ENCODE data around the gene NOPCHAP1. TPM values are rescaled to one million over a fixed set of nuclear protein-coding genes. Genes with fewer than 3 reads are reported as not detected.

NOPCHAP1 gene
- total RNA-seq, 1 experiment from 2014 or later: 49.3 TPM

- no peak overlapping the region for H2BK12ac ChIP-seq (ENCODE audit: insufficient read length, low read depth, low read length)
- H3K4me3 Mint-ChIP-seq: no peak overlapping the region
Measured at GRCh38 chr12:104941454-104941853, 44.7 kb upstream of the NOPCHAP1 start.

More at GRCh38 chr12:104941454-104941853, 44.7 kb upstream of the NOPCHAP1 start:
- H2BK5ac ChIP-seq (ENCODE audit: insufficient read length, low read length): no peak overlapping the region
- H2BK120ac ChIP-seq (ENCODE audit: low read depth, low read length, poor library complexity, severe bottlenecking): no peak overlapping the region
- no peaks in the 10 kb centered on the region for H3K23me2 ChIP-seq (ENCODE audit: insufficient read length, low read depth, low read length, poor library complexity, severe bottlenecking)
- no peak overlapping the region for H3K4me2 ChIP-seq (ENCODE audit: insufficient read depth, insufficient read length, low read length)
- no peak overlapping the region for H2AFZ ChIP-seq (ENCODE audit: low read length)
- no peak for DNase-seq
- no peak overlapping the region for H3K9ac ChIP-seq (ENCODE audit: extremely low read depth, insufficient read length, low read length)
- H3K79me1 ChIP-seq (ENCODE audit: insufficient read depth, low read depth, low read length, poor library complexity, severe bottlenecking): no peaks in the 10 kb centered on the region
- H4K91ac ChIP-seq (ENCODE audit: insufficient read length, low read depth, low read length): no peak overlapping the region
- H3K56ac ChIP-seq (ENCODE audit: insufficient read length, low read depth, low read length): no peak overlapping the region
- H2BK20ac ChIP-seq (ENCODE audit: low read depth, low read length, poor library complexity, severe bottlenecking): no peak overlapping the region
- H3K9me3 Mint-ChIP-seq: peaks cover 12 to 21% of the 10 kb centered on the region in 2 experiments
- no peaks in the 10 kb centered on the region for H4K20me1 ChIP-seq (ENCODE audit: control insufficient read depth, insufficient read depth, insufficient read length)
- no peaks in the 10 kb centered on the region for H3K79me2 ChIP-seq (ENCODE audit: insufficient read depth, low read length)
- no peak overlapping the region for H3T11ph ChIP-seq (ENCODE audit: low read length)
- 100% methylated on average over 2 of the region's 3 CpGs for WGBS (ENCODE audit: extremely low coverage, insufficient read length, low lambda C conversion rate)
- no peaks in the 10 kb centered on the region for H3K4me1 Mint-ChIP-seq
- no peak overlapping the region for H3K23ac ChIP-seq (ENCODE audit: insufficient read length, low read depth, low read length)
- peaks cover 4 to 15% (median 11%) of the 10 kb centered on the region in 3 experiments; a peak in 5 of 7 replicates for H3K36me3 Mint-ChIP-seq (ENCODE audit: insufficient read depth in 1 of 3, low read depth in 3 of 3)
- no peaks in the 10 kb centered on the region for H3K4me1 ChIP-seq (ENCODE audit: insufficient read depth, low read length)
- TF ChIP-seq CTCF (conservative IDR thresholded peaks at IDR 0.05): no peak
- no peak overlapping the region for H3K27ac ChIP-seq (ENCODE audit: insufficient read length, low read depth, low read length)
- no peak overlapping the region for H4K8ac ChIP-seq (replicated peaks; ENCODE audit: insufficient read length, low read depth, low read length)
- no peak overlapping the region for H2BK15ac ChIP-seq (ENCODE audit: low read depth, low read length)
- no peaks in the 10 kb centered on the region for H3K27me3 ChIP-seq (ENCODE audit: insufficient read depth, low read length)
- no peak overlapping the region for H2AK5ac ChIP-seq (ENCODE audit: insufficient read length, low read length)
- no peak overlapping the region for H3K27ac Mint-ChIP-seq
- H3K9me3 ChIP-seq (ENCODE audit: control insufficient read depth, low read depth, low read length): no peaks in the 10 kb centered on the region
- no peak overlapping the region for H3K18ac ChIP-seq (ENCODE audit: insufficient read length, low read depth, low read length)
- no peak overlapping the region for H3K14ac ChIP-seq (ENCODE audit: insufficient read depth, low read length)
- H3K4ac ChIP-seq (ENCODE audit: low read depth, low read length): no peak overlapping the region
- no peak overlapping the region for H4K5ac ChIP-seq (ENCODE audit: insufficient read length, low read depth, low read length)
- H3K27me3 Mint-ChIP-seq (ENCODE audit: low read depth): no peaks in the 10 kb centered on the region

All from H9 (cell line).